Measurements from ENCODE around the gene TMOD3.
"Not testable (repeated sequence)": the region's sequence is repeated elsewhere in the genome, so short reads cannot be mapped to it uniquely, and the experiment has no call there.

Gene TMOD3

DNA sequence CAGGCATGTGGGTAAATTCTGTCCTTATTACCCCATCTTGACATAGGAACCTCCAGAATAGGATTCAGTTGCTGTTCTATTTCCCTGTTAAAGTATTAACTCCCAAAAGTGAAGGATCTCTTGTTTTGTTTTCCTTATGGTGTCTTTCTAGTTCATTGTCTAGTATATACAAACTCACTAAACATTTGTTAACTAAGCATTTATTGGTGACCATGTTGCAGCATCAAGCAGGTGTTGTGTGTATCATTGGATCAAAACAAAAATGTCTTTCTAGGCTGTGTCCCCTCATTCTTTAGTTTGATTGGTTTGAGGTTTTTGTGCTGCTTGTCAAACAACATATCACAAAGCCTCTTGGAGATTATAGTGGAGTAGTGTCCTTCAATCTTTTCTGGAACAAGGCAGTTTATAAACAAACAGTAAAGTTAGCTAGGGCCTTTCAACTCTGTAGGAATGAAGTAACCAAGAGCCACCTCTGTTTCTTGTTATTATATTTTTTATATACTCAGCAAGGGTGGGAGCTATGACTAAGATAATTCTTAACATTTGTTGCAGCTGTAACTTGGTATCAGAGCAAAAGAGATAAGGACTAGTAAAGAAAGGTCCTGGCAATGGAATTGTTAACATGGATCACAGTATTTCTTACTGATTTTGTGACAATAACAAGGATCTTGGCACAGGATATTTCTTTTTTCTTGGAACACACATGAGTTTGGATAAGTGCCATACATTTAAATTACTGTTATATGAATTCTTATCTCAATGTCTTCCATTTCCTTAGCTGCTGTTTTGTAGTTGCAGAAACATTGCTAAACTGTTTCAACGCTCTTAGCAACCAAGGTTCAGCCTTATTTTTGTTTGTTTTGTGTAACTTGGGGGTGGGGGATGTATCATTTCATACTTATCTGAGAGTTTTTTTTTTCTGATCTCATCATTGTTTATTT, 49.3 kb downstream of the TMOD3 start:
- DNase-seq (ENCODE audit: extremely low read depth, low read depth), result peak; percentile 74
- TF ChIP-seq, protein P1, sequence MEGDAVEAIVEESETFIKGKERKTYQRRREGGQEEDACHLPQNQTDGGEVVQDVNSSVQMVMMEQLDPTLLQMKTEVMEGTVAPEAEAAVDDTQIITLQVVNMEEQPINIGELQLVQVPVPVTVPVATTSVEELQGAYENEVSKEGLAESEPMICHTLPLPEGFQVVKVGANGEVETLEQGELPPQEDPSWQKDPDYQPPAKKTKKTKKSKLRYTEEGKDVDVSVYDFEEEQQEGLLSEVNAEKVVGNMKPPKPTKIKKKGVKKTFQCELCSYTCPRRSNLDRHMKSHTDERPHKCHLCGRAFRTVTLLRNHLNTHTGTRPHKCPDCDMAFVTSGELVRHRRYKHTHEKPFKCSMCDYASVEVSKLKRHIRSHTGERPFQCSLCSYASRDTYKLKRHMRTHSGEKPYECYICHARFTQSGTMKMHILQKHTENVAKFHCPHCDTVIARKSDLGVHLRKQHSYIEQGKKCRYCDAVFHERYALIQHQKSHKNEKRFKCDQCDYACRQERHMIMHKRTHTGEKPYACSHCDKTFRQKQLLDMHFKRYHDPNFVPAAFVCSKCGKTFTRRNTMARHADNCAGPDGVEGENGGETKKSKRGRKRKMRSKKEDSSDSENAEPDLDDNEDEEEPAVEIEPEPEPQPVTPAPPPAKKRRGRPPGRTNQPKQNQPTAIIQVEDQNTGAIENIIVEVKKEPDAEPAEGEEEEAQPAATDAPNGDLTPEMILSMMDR (IDR thresholded peaks at IDR 0.05; ENCODE audit: low read depth, low read length), result no peak

DNA sequence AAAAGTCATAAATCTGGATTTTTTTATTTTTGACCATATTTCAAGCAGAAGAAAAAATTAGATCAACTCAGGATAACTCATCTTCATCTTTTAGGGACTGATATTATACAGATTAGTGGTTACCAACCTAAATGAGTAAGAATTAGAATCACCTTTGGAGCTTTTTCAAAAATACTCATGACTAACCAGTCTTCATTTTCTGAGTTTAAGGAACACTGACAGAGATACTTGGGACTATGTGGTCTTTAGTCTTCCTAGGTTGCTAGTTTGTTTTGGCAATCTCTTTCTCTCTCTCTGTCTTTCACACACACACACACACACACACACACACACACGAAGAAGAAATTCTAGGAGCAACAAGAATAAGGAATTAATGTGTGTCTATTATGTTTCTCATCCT, 50.1 kb downstream of the TMOD3 start:
- TF ChIP-seq, protein P1 (IDR thresholded peaks at IDR 0.05; ENCODE audit: low read depth, low read length), result no peak
- DNase-seq (ENCODE audit: extremely low read depth, low read depth), result no peak

DNA sequence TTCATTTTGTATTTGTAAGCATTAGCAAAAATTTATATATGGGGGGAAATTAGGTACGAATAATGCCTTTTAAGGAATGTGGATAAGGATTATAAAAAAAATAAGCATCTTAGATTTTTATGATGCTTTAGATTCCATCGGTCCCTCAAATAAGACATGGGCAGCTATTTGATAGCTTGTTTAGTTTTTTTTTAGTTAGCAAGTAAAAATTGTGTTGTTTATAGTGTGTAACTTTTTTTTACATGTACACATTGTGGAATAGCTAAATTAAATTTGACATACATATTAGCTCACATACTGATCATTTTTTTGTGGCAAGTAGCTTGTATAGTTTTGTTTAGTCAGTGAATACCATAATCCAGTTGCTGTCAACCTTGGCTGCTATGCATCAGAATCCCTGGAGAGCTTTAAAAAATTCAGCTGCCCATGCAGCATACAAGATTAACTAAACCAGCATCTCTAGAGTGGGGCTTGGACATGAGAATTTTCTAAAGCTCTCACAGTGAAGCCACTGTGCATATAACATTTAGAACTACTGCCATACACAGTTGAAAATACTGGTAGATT, 53.9 kb downstream of the TMOD3 start:
- DNase-seq (ENCODE audit: extremely low read depth, low read depth), result peak; percentile 60
- TF ChIP-seq, protein P1 (IDR thresholded peaks at IDR 0.05; ENCODE audit: low read depth, low read length), result no peak

DNA sequence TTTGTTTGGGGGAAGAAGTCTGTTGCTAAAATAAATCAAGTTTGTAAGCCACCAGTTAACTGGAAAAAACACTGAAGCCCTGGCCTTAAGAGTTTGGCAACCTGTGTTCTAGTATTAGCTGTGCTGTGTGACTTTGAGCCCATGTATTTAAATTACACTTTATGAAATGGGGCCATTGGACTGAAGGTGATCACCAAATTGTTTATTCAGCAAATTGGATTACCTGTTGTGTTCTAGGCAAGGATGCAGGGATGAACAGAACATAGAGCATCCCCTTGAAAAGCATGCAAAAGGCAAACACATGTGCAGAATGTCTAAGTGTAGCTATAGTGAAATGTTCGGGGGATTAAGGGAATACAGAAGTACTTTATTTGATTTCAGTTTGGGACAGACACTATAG, 54.6 kb downstream of the TMOD3 start:
- TF ChIP-seq, protein P1 (IDR thresholded peaks at IDR 0.05; ENCODE audit: low read depth, low read length), result no peak
- DNase-seq (ENCODE audit: extremely low read depth, low read depth), result no peak

DNA sequence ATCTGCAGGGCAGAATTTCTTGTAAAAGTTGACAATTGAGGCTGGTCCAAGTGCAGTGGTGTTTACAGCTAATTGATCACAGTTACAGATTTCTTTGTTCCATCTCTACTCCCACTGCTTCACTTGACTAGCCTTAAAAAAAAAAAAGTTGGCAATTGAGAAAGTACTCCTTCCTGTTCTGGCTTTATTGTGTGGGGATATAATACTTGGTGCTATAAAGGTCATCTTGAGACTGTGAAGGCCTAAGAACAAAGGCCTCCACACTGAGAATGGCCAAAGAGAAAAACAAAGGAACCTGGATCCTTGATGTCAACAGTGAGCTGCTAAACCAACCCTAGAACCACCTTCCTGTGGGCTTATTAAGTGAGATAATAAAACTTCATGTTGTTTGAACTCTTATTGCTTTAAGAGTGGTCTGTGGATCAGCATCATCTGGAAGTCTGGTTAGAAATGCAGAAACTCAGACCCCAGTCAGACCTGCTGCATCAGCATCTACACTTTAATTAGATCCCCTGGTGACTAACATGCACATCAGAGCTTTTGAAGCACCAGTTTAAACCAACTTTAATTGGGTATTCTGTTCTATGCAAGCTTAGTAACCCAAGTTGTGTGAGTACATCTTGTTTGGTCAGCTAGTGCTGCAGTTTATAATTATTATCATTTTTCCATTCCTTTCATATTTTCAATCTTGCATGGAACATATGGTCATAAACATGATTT, 55.2 kb downstream of the TMOD3 start:
- TF ChIP-seq, protein P1 (IDR thresholded peaks at IDR 0.05; ENCODE audit: low read depth, low read length), result no peak
- DNase-seq (ENCODE audit: extremely low read depth, low read depth), result no peak

DNA sequence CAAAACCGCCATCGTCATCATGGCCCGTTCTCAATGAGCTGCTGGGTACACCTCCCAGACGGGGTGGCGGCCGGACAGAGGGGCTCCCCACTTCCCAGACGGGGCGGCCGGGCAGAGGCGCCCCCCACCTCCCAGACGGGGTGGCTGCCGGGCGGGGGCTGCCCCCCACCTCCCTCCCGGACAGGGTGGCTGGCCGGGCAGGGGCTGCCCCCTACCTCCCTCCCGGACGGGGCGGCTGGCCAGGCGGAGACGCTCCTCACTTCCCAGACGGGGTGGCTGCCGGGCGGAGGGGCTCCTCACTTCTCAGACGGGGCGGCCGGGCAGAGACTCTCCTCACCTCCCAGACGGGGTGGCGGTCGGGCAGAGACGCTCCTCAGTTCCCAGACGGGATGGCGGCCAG, 56.3 kb downstream of the TMOD3 start:
- DNase-seq (ENCODE audit: extremely low read depth, low read depth), result not testable (repeated sequence)

DNA sequence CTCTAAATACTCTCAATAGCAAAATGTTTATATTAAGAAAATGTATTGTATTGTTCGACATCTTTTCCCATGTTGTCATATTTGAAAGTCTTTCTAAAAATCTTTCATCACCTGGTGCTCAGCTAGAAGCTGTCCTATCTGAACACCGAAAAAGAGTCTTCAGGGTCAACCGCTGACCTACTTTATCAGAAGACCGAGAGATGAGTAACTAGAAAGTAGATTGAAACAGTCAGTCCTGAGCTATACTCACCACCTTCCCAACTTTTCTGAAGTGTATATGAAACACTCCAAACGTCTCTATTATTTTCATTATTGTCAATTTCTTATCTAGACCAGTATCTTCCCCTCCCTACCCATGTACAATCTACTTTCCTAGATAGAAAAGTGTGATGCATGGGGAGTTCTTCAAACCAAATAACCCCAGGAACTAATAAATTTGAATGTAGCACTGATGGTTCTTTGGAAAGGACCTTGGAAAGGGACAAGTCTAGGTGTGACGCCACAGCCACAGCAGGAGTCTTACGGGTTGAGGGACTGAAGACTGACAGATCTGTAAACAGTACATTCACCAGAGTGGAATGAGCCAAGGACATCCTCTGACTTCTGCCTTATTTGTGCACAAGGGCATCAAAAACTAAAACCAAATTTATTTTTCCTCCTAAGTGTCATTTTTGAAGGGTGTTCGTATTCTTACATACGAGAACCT, 58.6 kb downstream of the TMOD3 start:
- TF ChIP-seq, protein P1 (IDR thresholded peaks at IDR 0.05; ENCODE audit: low read depth, low read length), result no peak
- no peak for DNase-seq (ENCODE audit: extremely low read depth, low read depth)
